HepG2 (cell line): ENCODE data around the gene NLRC5. TPM values are rescaled to one million over a fixed set of nuclear protein-coding genes. Genes with fewer than 3 reads are reported as not detected.

Experiments used
- FLYWCH1 ChIP-seq: sonication (generic); formaldehyde crosslinking; IDR thresholded peaks from 2 replicates; pipeline ENCODE4 v1.8.1; 2023; ENCODE audit warnings: mild to moderate bottlenecking, missing genetic modification reagents
- FOSL2 ChIP-seq: sonication (generic); formaldehyde crosslinking; IDR thresholded peaks from 2 replicates; pipeline ENCODE4 v1.4.0; 2020; ENCODE audit warnings: missing genetic modification reagents
- POLR2AphosphoS5 ChIP-seq: IDR thresholded peaks from 2 replicates; pipeline ENCODE4 v1.6.1; 2012; ENCODE audit warnings: low read depth, low read length
- POLR2G ChIP-seq: fragments of 200-400 bp; formaldehyde crosslinking; IDR thresholded peaks from 2 replicates; pipeline ENCODE4 v1.6.1; 2018; ENCODE audit warnings: mild to moderate bottlenecking, low read depth, low read length, moderate library complexity
- ZNF746 ChIP-seq: sonication (generic); formaldehyde crosslinking; IDR thresholded peaks from 2 replicates; pipeline ENCODE4 v1.8.0; 2022; ENCODE audit warnings: mild to moderate bottlenecking, missing genetic modification reagents
- ZSCAN30 ChIP-seq: sonication (generic); formaldehyde crosslinking; IDR thresholded peaks from 2 replicates; pipeline ENCODE4 v1.5.0; 2020; ENCODE audit warnings: mild to moderate bottlenecking, missing genetic modification reagents
- polyA plus RNA-seq, 8 experiments: library from polyadenylated mRNA; depleted of rRNA in 3 of 8; stranded (reverse) in 7 of 8; unstranded in 1 of 8; fragments of >200 nt; fragmentation: Illumina TruSeq in 4 of 8; extraction: Trizol in 4 of 8; gene quantifications; 2 replicates each; pipeline versions ENCODE4 v1.2.1 to v1.2.3, GENCODE V29; 2011 to 2016; ENCODE audit warnings: low read depth in 4 of 8, missing spikeins in 1 of 8, mixed read lengths in 1 of 8; ENCODE audit not compliant: insufficient read depth in 1 of 8
- total RNA-seq, 5 experiments: library from RNA; depleted of rRNA; stranded (reverse); fragments of >200 nt; fragmentation: Illumina TruSeq; extraction: Trizol; gene quantifications; 2 replicates each; pipeline ENCODE4 v1.2.3, GENCODE V29; 2016; ENCODE audit warnings: low read depth in 1 of 5
- TF ChIP-seq, protein P1 (sequence below), 2 experiments: IDR thresholded peaks; 2 replicates each; pipeline ENCODE4 v1.6.1; 2011 to 2012; ENCODE audit warnings: low read length in 2 of 2, borderline replicate concordance in 1 of 2, low read depth in 1 of 2, mild to moderate bottlenecking in 1 of 2, moderate library complexity in 1 of 2
- TF ChIP-seq, protein P2 (sequence below): sonication (generic); formaldehyde crosslinking; IDR thresholded peaks from 2 replicates; pipeline ENCODE4 v1.8.0; 2022; ENCODE audit warnings: low read depth, missing genetic modification reagents

The NLRC5 gene
- total and polyA plus RNA-seq, 2 of the 13 experiments (the other 11 are each of a cell fraction or from before 2014, with no cell fraction given): 6.3 to 12.7 TPM

DNA sequence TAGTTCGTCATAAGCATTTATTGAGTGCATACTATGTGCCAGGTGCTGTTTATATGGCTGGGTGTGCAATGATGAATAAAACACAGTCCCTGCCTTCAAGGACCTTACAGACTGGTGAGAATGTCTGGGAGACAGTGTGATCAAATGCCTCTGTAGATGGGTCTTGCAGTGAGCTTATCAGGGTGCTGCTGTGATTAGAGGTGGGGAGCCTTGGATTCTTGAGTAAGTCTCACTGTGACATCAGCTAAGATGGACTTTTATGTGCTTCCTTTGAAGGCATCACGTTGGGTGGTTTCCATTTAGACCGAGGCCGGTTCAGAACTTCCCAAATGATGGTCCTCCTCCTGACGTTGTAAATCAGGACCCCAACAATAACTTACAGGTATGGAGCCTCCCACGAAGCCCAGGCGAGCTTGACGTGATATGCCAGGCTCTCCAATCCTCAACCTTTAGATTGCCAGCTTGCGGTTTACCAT, 47.5 kb upstream of the NLRC5 start (continued):
- TF ChIP-seq, protein P1, sequence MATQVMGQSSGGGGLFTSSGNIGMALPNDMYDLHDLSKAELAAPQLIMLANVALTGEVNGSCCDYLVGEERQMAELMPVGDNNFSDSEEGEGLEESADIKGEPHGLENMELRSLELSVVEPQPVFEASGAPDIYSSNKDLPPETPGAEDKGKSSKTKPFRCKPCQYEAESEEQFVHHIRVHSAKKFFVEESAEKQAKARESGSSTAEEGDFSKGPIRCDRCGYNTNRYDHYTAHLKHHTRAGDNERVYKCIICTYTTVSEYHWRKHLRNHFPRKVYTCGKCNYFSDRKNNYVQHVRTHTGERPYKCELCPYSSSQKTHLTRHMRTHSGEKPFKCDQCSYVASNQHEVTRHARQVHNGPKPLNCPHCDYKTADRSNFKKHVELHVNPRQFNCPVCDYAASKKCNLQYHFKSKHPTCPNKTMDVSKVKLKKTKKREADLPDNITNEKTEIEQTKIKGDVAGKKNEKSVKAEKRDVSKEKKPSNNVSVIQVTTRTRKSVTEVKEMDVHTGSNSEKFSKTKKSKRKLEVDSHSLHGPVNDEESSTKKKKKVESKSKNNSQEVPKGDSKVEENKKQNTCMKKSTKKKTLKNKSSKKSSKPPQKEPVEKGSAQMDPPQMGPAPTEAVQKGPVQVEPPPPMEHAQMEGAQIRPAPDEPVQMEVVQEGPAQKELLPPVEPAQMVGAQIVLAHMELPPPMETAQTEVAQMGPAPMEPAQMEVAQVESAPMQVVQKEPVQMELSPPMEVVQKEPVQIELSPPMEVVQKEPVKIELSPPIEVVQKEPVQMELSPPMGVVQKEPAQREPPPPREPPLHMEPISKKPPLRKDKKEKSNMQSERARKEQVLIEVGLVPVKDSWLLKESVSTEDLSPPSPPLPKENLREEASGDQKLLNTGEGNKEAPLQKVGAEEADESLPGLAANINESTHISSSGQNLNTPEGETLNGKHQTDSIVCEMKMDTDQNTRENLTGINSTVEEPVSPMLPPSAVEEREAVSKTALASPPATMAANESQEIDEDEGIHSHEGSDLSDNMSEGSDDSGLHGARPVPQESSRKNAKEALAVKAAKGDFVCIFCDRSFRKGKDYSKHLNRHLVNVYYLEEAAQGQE (IDR thresholded peaks at IDR 0.05; ENCODE audit: borderline replicate concordance in 1 of 2, low read depth in 1 of 2, low read length in 2 of 2): no peak
- no peak for TF ChIP-seq ZNF746
- no peak for TF ChIP-seq FLYWCH1 (CRISPR knock-in tag)
- TF ChIP-seq ZSCAN30 (CRISPR knock-in tag): no peak
- TF ChIP-seq, protein P2, sequence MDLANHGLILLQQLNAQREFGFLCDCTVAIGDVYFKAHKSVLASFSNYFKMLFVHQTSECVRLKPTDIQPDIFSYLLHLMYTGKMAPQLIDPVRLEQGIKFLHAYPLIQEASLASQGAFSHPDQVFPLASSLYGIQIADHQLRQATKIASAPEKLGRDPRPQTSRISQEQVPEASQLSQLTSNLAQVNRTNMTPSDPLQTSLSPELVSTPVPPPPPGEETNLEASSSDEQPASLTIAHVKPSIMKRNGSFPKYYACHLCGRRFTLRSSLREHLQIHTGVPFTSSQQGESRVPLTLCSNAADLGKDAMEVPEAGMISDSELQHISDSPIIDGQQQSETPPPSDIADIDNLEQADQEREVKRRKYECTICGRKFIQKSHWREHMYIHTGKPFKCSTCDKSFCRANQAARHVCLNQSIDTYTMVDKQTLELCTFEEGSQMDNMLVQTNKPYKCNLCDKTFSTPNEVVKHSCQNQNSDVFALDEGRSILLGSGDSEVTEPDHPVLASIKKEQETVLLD (CRISPR knock-in tag): no peak
- TF ChIP-seq FOSL2 (CRISPR knock-in tag): no peak
- peak; percentile 74; the same call in 1 of the 2 replicates for TF ChIP-seq POLR2G
- TF ChIP-seq POLR2AphosphoS5: peak; percentile 44; the same call in 1 of the 2 replicates
- TF ChIP-seq, all 625 proteins: peak for 11
